ENCODE results near the gene KCNJ11.
A peak's percentile ranks its signal among the peaks of the same experiment; 100 is the strongest.

Gene KCNJ11

GRCh38 chr11:17352950-17353820 is 35.3 kb downstream of the KCNJ11 start:
- DNase-seq = peak; percentile 58

GRCh38 chr11:17351510-17352176 is 36.8 kb downstream of the KCNJ11 start, which contains the start of gene NCR3LG1:
Gene NCR3LG1 (plus strand): TSS chr11:17351800. CDS start chr11:17351970, 170 bp downstream.
- DNase-seq = peak; percentile 7

GRCh38 chr11:17351172-17351509 is 37.3 kb downstream of the KCNJ11 start:
- DNase-seq = no peak

- DNase-seq = no peak
Observed at GRCh38 chr11:17350455-17351171, 37.8 kb downstream of the KCNJ11 start.

GRCh38 chr11:17347676-17348075 is 40.8 kb downstream of the KCNJ11 start:
- no peak for DNase-seq

GRCh38 chr11:17343907-17344306 is 44.6 kb downstream of the KCNJ11 start:
- DNase-seq = no peak

- DNase-seq = no peak
Observed at GRCh38 chr11:17343257-17343656, 45.2 kb downstream of the KCNJ11 start.
